Measurements from ENCODE around the gene ADGRV1.

- TF ChIP-seq GATA2 (IDR thresholded peaks at IDR 0.05; ENCODE audit: low read depth, low read length) (no peak), GATA3 (IDR thresholded peaks at IDR 0.05; ENCODE audit: low read depth, low read length) (no peak)
Observed at GRCh38 chr5:90551376-90551775, 7.2 kb upstream of the ADGRV1 start.
